ENCODE measurements around the gene AHNAK2.
"Not testable (repeated sequence)": the region's sequence is repeated elsewhere in the genome, so short reads cannot be mapped to it uniquely, and the experiment has no call there.

Gene AHNAK2

DNA sequence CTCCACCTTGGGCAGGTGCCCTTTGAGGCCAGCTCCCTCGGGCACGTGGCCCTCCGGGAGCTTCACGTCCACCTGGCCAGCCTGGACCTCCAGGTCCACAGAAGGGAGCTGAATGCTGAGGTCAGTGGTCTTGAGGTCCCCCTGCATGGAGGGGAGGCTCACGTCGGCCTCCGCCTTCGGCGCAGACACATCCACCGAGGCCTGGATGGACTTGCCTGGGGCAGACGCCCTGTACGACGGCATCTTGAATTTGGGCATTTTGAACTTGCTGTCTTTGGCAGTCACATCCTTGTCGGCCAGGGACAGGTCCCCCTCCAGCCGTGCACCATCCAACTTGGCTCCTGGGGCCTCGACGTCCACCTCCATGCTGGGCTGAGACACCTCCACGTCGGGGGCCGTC lies 32.9 kb downstream of the AHNAK2 start:
- WGBS: 95% methylated on average over 20 of the region's 20 CpGs
- H3K27ac ChIP-seq (ENCODE audit: low read depth, low read length): not testable (repeated sequence)

DNA sequence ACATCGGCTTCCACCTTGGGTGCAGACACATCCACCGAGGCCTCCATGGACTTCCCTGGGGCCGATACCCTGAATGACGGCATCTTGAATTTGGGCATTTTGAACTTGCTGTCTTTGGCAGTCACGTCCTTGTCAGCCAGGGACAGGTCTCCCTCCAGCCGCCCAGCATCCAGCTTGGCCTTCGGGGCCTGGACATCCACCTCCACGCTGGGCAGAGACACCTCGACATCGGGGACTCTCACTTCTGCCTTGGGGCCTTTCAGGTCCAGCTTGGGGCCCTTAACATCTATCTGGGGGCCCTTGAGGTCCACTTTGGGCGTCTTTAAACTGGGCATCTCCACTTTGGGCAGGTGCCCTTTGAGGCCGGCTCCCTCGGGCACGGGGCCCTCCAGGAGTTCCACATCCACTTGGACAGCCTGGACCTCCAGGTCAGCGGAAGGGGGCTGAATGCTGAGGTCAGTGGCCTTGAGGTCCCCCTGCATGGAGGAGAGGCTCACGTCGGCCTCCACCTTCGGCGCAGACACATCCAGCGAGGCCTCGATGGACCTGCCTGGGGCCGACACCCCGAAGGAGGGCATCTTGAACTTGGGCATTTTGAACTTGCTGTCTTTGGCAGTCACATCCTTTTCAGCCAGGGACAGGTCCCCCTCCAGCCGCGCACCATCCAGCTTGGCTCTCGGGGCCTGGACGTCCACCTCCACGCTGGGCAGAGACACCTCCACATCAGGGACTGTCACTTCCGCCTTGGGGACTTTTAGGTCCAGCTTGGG lies 33.6 kb downstream of the AHNAK2 start:
- not testable (repeated sequence) for H3K4me1 ChIP-seq (ENCODE audit: insufficient read depth, low read length); H3K9me3 ChIP-seq (ENCODE audit: insufficient read depth, low read depth, low read length); H3K27me3 ChIP-seq (ENCODE audit: insufficient read depth, low read length); H3K9ac ChIP-seq (ENCODE audit: low read depth, low read length); H3K4me3 ChIP-seq (ENCODE audit: low read length); H3K27ac ChIP-seq (ENCODE audit: low read depth, low read length); H3K36me3 ChIP-seq (ENCODE audit: insufficient read depth, low read length)
- WGBS: 95% methylated on average over 29 of the region's 29 CpGs

More for the DNA sequence above, 32.9 kb downstream of the AHNAK2 start:
- not testable (repeated sequence) for H3K4me3 ChIP-seq (ENCODE audit: low read length); H3K27me3 ChIP-seq (ENCODE audit: insufficient read depth, low read length); H3K9me3 ChIP-seq (ENCODE audit: insufficient read depth, low read depth, low read length); H3K4me1 ChIP-seq (ENCODE audit: insufficient read depth, low read length); H3K36me3 ChIP-seq (ENCODE audit: insufficient read depth, low read length); H3K9ac ChIP-seq (ENCODE audit: low read depth, low read length)

DNA sequence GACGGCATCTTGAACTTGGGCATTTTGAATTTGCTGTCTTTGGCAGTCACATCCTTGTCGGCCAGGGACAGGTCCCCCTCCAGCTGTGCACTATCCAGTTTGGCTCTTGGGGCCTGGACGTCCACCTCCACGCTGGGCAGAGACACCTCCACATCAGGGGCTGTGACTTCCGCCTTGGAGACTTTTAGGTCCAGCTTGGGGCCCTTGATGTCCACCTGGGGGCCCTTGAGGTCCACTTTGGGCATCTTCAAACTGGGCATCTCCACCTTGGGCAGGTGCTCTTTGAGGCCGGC lies 34.2 kb downstream of the AHNAK2 start:
- H3K4me1 ChIP-seq (ENCODE audit: insufficient read depth, low read length); H3K4me3 ChIP-seq (ENCODE audit: low read length); H3K27ac ChIP-seq (ENCODE audit: low read depth, low read length); H3K36me3 ChIP-seq (ENCODE audit: insufficient read depth, low read length); H3K9ac ChIP-seq (ENCODE audit: low read depth, low read length); H3K9me3 ChIP-seq (ENCODE audit: insufficient read depth, low read depth, low read length); H3K27me3 ChIP-seq (ENCODE audit: insufficient read depth, low read length): not testable (repeated sequence)
- WGBS: 94% methylated on average over 6 of the region's 6 CpGs

DNA sequence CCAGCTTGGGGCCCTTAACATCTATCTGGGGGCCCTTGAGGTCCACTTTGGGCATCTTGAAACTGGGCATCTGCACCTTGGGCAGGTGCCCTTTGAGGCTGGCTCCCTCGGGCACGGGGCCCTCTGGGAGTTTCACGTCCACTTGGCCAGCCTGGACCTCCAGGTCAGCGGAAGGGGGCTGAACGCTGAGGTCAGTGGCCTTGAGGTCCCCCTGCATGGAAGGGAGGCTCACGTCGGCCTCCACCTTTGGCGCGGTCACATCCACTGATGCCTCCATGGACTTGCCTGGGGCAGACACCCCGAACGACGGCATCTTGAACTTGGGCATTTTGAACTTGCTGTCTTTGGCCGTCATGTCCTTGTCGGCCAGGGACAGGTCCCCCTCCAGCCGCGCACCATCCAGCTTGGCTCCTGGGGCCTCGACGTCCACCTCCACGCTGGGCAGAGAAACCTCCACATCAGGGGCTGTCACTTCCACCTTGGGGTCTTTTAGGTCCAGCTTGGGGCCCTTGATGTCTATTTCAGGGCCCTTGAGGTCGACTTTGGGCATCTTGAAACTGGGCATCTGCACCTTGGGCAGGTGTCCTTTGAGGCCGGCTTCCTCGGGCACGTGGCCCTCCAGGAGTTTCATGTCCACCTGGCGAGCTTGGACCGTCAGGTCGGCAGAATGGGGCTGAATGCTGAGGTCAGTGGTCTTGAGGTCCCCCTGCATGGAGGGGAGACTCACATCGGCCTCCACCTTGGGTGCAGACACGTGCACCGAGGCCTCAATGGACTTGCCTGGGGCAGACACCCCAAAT lies 34.8 kb downstream of the AHNAK2 start:
- WGBS: 94% methylated on average over 29 of the region's 29 CpGs
- not testable (repeated sequence) for H3K36me3 ChIP-seq (ENCODE audit: insufficient read depth, low read length)

DNA sequence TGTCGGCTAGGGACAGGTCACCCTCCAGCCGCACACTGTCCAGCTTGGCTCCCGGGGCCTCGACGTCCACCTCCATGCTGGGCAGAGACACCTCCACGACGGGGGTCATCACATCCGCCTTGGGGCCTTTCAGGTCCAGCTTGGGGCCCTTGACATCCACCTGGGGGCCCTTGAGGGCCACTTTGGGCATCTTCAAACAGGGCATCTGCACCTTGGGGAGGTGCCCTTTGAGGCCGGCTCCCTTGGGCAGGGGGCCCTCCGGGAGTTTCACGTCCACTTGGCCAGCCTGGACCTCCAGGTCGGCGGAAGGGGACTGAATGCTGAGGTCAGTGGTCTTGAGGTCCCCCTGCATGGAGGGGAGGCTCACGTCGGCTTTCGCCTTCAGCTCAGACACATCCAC lies 35.6 kb downstream of the AHNAK2 start:
- no peak overlapping the region for H3K9ac ChIP-seq (ENCODE audit: low read depth, low read length)
- WGBS: 94% methylated on average over 16 of the region's 16 CpGs
- H3K9me3 ChIP-seq (ENCODE audit: insufficient read depth, low read depth, low read length): no peaks in the 10 kb centered on the region
- peaks cover 15% of the 10 kb centered on the region for H3K27me3 ChIP-seq (ENCODE audit: insufficient read depth, low read length)
- no peaks in the 10 kb centered on the region for H3K36me3 ChIP-seq (ENCODE audit: insufficient read depth, low read length)
- no peaks in the 10 kb centered on the region for H3K4me1 ChIP-seq (ENCODE audit: insufficient read depth, low read length)
- H3K27ac ChIP-seq (ENCODE audit: low read depth, low read length): no peak overlapping the region
- no peak overlapping the region for H3K4me3 ChIP-seq (ENCODE audit: low read length)

More for the DNA sequence above, 34.8 kb downstream of the AHNAK2 start:
- not testable (repeated sequence) for H3K27ac ChIP-seq (ENCODE audit: low read depth, low read length); H3K4me1 ChIP-seq (ENCODE audit: insufficient read depth, low read length); H3K27me3 ChIP-seq (ENCODE audit: insufficient read depth, low read length); H3K4me3 ChIP-seq (ENCODE audit: low read length); H3K9me3 ChIP-seq (ENCODE audit: insufficient read depth, low read depth, low read length); H3K9ac ChIP-seq (ENCODE audit: low read depth, low read length)

DNA sequence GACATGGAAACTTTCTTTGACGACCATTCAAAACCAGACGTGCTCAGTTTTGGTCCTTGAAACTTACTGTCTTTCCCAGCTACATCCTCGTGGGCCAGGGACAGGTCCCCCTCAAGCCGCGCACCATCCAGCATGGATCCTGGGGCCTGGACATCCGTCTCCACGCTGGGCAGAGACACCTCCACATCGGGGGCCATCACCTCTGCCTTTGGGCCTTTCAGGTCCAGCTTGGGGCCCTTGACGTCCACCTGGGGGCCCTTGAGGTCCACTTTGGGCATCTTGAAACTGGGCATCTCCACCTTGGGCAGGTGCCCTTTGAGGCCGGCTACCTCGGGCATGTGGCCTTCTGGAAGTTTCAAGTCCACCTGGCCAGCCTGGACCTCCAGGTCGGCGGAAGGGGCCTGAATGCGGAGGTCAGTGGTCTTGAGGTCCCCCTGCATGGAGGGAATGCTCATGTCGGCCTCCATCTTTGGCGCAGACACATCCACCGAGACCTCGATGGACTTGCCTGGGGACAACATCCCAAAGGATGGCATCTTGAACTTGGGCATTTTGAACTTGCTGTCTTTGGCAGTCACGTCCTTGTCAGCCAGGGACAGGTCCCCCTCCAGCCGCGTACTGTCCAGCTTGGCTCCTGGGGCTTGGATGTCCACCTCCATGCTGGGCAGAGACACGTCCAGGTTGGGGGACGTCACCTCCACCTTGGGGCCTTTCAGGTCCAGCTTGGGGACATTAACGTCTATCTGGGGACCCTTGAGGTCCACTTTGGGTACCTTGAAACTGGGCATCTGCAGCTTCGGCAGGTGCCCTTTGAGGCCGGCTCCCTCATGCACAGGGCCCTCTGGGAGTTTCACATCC lies 36.4 kb downstream of the AHNAK2 start:
- H3K9ac ChIP-seq (ENCODE audit: low read depth, low read length): no peak overlapping the region
- H3K4me1 ChIP-seq (ENCODE audit: insufficient read depth, low read length): no peaks in the 10 kb centered on the region
- H3K9me3 ChIP-seq (ENCODE audit: insufficient read depth, low read depth, low read length): no peaks in the 10 kb centered on the region
- WGBS: 95% methylated on average over 26 of the region's 26 CpGs
- peaks cover 23% of the 10 kb centered on the region for H3K27me3 ChIP-seq (ENCODE audit: insufficient read depth, low read length)
- H3K4me3 ChIP-seq (ENCODE audit: low read length): no peak overlapping the region
- H3K36me3 ChIP-seq (ENCODE audit: insufficient read depth, low read length): no peaks in the 10 kb centered on the region
- no peak overlapping the region for H3K27ac ChIP-seq (ENCODE audit: low read depth, low read length)

DNA sequence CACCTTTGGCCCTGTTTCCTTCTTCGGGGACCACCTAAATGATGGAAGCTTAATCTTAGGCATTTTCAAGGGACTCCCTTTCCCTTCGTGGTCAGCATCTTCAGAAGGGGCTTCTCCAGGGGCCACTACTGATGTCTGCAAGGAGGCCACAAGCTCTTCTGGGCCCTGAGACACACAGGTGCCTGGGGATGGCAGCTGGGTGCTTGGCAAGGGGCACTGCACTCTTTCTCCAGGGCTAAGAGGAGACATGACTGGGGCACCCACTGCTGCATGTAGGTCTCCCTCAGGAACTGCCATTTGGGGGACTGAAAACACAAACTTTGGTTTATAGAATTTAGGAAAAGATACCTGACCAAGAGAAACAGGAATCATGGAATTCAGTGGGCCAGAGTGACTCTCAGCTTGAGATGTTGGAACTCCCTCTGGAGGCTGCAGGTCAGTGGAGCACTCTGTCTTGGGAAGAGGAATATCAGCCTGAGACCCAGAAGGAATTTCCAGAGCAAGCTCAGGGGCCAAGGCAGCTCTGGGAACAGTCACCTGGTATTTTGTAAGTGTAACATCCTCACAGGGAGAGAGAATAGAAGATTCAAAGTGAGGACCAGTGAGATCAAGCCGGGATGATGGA lies 37.5 kb downstream of the AHNAK2 start:
- H3K9me3 ChIP-seq (ENCODE audit: insufficient read depth, low read depth, low read length): no peaks in the 10 kb centered on the region

DNA sequence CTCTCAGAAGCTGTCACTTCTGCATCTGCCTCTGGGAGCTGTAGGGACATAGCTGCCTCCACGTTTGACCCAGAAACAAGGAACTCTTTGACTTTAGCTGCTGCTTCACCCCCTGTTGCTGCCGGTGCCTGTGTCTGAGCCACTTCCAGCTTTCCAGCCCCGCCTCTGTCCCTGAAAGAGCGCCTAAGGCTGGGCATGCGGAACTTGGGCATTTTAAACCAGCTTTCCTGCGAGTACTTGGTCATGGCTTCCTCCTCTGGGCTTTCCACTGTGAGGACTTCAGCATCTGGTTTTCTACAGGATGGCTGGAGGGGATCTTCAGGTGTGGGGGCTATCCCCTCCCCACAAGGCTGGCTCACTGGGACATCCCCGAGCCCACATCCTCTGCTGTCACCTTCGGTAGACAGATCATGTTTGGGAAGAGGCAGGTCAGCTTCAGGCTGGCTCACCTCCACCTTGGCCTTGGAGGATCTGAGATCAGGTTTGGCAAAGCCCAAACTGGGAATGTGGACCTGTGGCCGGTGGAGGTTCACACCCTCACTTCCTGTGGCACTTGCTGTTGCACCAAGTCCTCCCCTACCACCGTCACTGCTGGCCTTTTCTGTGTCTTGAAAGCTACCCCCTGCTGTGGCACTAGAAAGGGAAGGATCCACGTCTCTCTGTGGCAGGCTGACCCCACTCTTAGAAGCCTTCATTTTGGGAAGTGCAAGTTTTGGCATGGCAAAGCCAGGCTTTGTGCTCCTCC lies 38.3 kb downstream of the AHNAK2 start:
- H3K27me3 ChIP-seq (ENCODE audit: insufficient read depth, low read length): peaks cover 37% of the 10 kb centered on the region
- no peak overlapping the region for H3K4me3 ChIP-seq (ENCODE audit: low read length)
- no peaks in the 10 kb centered on the region for H3K9me3 ChIP-seq (ENCODE audit: insufficient read depth, low read depth, low read length)
- H3K4me1 ChIP-seq (ENCODE audit: insufficient read depth, low read length): no peaks in the 10 kb centered on the region
- no peaks in the 10 kb centered on the region for H3K36me3 ChIP-seq (ENCODE audit: insufficient read depth, low read length)
- no peak overlapping the region for H3K9ac ChIP-seq (ENCODE audit: low read depth, low read length)
- H3K27ac ChIP-seq (ENCODE audit: low read depth, low read length): no peak overlapping the region
- 70% methylated on average over 11 of the region's 11 CpGs for WGBS

More for the DNA sequence above, 37.5 kb downstream of the AHNAK2 start:
- no peaks in the 10 kb centered on the region for H3K4me1 ChIP-seq (ENCODE audit: insufficient read depth, low read length)
- H3K4me3 ChIP-seq (ENCODE audit: low read length): no peak overlapping the region
- H3K27ac ChIP-seq (ENCODE audit: low read depth, low read length): no peak overlapping the region
- WGBS: 89% methylated on average over 3 of the region's 3 CpGs
- H3K9ac ChIP-seq (ENCODE audit: low read depth, low read length): no peak overlapping the region
- peaks cover 29% of the 10 kb centered on the region for H3K27me3 ChIP-seq (ENCODE audit: insufficient read depth, low read length)
- H3K36me3 ChIP-seq (ENCODE audit: insufficient read depth, low read length): no peaks in the 10 kb centered on the region

DNA sequence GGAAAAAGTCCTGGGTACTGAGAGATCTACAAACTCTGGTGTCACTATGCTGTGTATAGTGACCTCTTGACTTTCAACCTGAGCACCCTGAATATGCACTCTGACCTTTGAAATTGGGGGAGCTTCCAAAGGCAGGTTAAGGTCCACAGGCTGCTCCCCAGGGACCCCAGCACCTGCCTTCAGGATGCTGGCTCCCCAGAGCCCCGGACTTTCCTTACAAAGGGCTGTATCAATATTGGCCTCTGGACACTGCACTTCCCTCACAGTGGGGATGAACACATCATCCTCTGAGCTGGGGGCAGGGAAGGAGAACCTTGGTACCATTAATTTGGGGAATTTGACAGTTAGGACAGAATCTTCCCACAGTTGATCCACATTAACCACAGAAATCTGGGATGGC lies 39.2 kb downstream of the AHNAK2 start:
- Histone ChIP-seq H3K9me3 (ENCODE audit: insufficient read depth, low read depth, low read length) (no peaks in the 10 kb centered on the region), H3K4me3 (ENCODE audit: low read length) (no peak overlapping the region), H3K4me1 (ENCODE audit: insufficient read depth, low read length) (no peaks in the 10 kb centered on the region), H3K27ac (ENCODE audit: low read depth, low read length) (no peak overlapping the region), H3K9ac (ENCODE audit: low read depth, low read length) (no peak overlapping the region), H3K36me3 (ENCODE audit: insufficient read depth, low read length) (no peaks in the 10 kb centered on the region), H3K27me3 (ENCODE audit: insufficient read depth, low read length) (peaks cover 46% of the 10 kb centered on the region)
- 89% methylated on average over 1 of the region's 1 CpG for WGBS

DNA sequence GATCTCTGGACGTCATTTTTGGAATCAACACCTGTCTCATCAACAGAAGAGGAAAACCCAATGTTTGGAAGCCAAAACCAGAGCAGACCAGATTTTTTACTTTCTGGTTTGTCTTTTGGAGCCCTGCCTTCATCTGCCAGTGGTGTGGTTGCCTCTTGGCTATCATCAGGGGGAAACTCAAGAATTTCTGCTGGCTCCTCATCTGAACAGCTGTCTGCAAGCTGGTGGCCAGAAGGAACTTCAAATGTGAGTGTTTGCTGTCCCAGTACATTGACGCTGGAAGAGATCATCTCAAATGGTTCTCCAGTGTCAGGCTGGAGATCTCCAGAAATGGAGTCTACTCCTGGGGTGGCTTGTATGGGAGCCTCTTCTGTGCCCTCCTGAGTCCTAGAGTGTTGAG lies 39.7 kb downstream of the AHNAK2 start:
- H3K4me3 ChIP-seq (ENCODE audit: low read length): no peak overlapping the region
- H3K4me1 ChIP-seq (ENCODE audit: insufficient read depth, low read length): no peaks in the 10 kb centered on the region
- no peak overlapping the region for H3K9ac ChIP-seq (ENCODE audit: low read depth, low read length)
- H3K27ac ChIP-seq (ENCODE audit: low read depth, low read length): no peak overlapping the region
- WGBS: 90% methylated on average over 2 of the region's 2 CpGs
- H3K27me3 ChIP-seq (ENCODE audit: insufficient read depth, low read length): peaks cover 46% of the 10 kb centered on the region
- H3K9me3 ChIP-seq (ENCODE audit: insufficient read depth, low read depth, low read length): no peaks in the 10 kb centered on the region
- no peaks in the 10 kb centered on the region for H3K36me3 ChIP-seq (ENCODE audit: insufficient read depth, low read length)

Measured in HUES64 (cell line).